ENCODE data around the gene RASL12.
A peak's percentile ranks its signal among the peaks of the same experiment; 100 is the strongest.

Gene RASL12

DNA sequence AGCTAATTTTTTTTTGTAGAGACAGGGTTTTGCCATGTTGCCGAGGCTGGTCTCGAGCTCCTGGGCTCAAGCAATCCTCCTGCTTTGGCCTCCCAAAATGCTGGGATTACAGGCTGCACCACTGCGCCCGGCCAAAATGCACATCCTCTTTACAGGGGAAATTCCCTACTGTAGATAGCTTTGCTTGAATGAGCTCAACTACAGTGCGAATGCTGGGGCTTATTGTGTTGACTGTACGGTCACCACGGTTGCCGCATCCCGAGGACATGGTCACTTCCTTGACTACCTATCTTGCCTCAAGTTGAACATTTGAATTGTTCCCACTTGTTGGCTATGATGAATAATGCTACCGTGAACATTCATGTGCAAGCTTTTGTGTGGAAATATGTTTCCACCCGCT lies 33.1 kb downstream of the RASL12 start:
- Histone ChIP-seq H3K4me2 (ENCODE audit: low read length, poor library complexity, severe bottlenecking) (no peak overlapping the region), H3K4me3 (ENCODE audit: insufficient read depth in 1 of 2, low read depth in 1 of 2, low read length in 2 of 2) (no peak overlapping the region), H3K9ac (ENCODE audit: low read length) (no peak overlapping the region), H3K27me3 (ENCODE audit: control insufficient read depth in 1 of 2, insufficient read depth in 1 of 2, low read length in 2 of 2) (peaks cover 0 to 5% of the 10 kb centered on the region in 2 experiments), H3K36me3 (ENCODE audit: control insufficient read depth in 1 of 2, insufficient read depth in 2 of 2, low read depth in 1 of 2, low read length in 2 of 2) (no peaks in the 10 kb centered on the region), H2AK5ac (ENCODE audit: low read length, severe bottlenecking) (no peak overlapping the region), H2AFZ (ENCODE audit: low read depth, low read length) (no peak overlapping the region), H3K14ac (ENCODE audit: low read length in 2 of 2) (no peak overlapping the region), H3K79me1 (replicated peaks; ENCODE audit: low read length, poor library complexity, severe bottlenecking) (no peaks in the 10 kb centered on the region), H3K27ac (ENCODE audit: low read length, poor library complexity, severe bottlenecking) (no peak overlapping the region), H4K8ac (ENCODE audit: low read length) (no peak overlapping the region), H4K91ac (ENCODE audit: low read length) (no peak overlapping the region), H2BK120ac (ENCODE audit: low read depth, low read length) (no peak overlapping the region), H3K4me1 (ENCODE audit: control insufficient read depth, insufficient read depth, low read depth, low read length) (peaks cover 3% of the 10 kb centered on the region), H3K9me3 (ENCODE audit: control insufficient read depth, low read length) (no peaks in the 10 kb centered on the region), H2BK5ac (ENCODE audit: low read depth, low read length, poor library complexity, severe bottlenecking) (no peak overlapping the region), H2BK15ac (ENCODE audit: low read depth, poor library complexity, severe bottlenecking) (no peak overlapping the region), H2BK12ac (ENCODE audit: low read length in 2 of 2) (no peak overlapping the region), H3K18ac (ENCODE audit: low read depth in 1 of 2, low read length in 2 of 2) (no peak overlapping the region), H3K4ac (ENCODE audit: low read depth in 1 of 2, low read length in 2 of 2) (no peak overlapping the region), H3K23ac (ENCODE audit: low read length in 2 of 2) (no peak overlapping the region)
- WGBS: 92% methylated on average over 11 of the region's 11 CpGs
- DNase-seq: no peak

DNA sequence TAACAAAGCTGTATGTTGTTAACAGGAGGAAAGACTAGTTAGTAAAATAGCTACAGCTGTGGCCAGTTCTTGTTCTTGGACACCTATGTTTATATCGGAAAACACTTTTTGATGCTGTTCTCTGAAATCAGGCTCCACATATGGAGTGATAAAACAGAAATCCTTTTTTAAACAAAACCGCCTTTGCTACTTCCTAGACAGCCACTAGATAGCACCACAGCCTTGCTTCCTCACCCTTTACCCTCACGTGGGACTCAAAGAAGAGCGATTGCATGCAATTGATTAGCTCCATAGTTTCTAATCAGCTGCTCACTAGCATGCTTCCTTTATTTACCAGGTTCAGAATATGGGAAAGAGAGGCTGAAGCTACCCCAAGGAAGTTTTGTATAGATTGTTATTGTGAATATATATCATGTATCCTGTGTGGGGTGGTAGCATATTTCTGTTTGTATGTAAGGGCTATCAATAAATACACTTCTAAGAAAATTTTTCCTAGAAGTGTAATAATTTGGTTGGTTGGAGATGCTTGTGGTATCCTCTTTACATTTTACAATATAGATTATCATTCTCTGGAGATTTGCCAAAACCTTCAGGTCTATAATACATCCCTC lies 34.0 kb downstream of the RASL12 start:
- Histone ChIP-seq H3K36me3 (ENCODE audit: control insufficient read depth in 1 of 2, insufficient read depth in 2 of 2, low read depth in 1 of 2, low read length in 2 of 2) (no peaks in the 10 kb centered on the region), H2AFZ (ENCODE audit: low read depth, low read length) (no peak overlapping the region), H3K9me3 (ENCODE audit: control insufficient read depth, low read length) (no peaks in the 10 kb centered on the region), H2BK15ac (ENCODE audit: low read depth, poor library complexity, severe bottlenecking) (no peak overlapping the region), H2BK120ac (ENCODE audit: low read depth, low read length) (no peak overlapping the region), H2BK12ac (ENCODE audit: low read length in 2 of 2) (no peak overlapping the region), H3K79me1 (replicated peaks; ENCODE audit: low read length, poor library complexity, severe bottlenecking) (peaks cover 5% of the 10 kb centered on the region), H3K4me3 (ENCODE audit: insufficient read depth in 1 of 2, low read depth in 1 of 2, low read length in 2 of 2) (no peak overlapping the region), H4K91ac (ENCODE audit: low read length) (no peak overlapping the region), H3K18ac (ENCODE audit: low read depth in 1 of 2, low read length in 2 of 2) (no peak overlapping the region), H3K4ac (ENCODE audit: low read depth in 1 of 2, low read length in 2 of 2) (no peak overlapping the region), H2AK5ac (ENCODE audit: low read length, severe bottlenecking) (no peak overlapping the region), H2BK5ac (ENCODE audit: low read depth, low read length, poor library complexity, severe bottlenecking) (no peak overlapping the region), H3K9ac (ENCODE audit: low read length) (peak overlapping the region; percentile 17), H3K4me2 (ENCODE audit: low read length, poor library complexity, severe bottlenecking) (no peak overlapping the region), H3K27me3 (ENCODE audit: control insufficient read depth in 1 of 2, insufficient read depth in 1 of 2, low read length in 2 of 2) (peaks cover 0 to 5% of the 10 kb centered on the region in 2 experiments), H3K23ac (ENCODE audit: low read length in 2 of 2) (no peak overlapping the region), H3K27ac (ENCODE audit: low read length, poor library complexity, severe bottlenecking) (no peak overlapping the region), H3K4me1 (ENCODE audit: control insufficient read depth, insufficient read depth, low read depth, low read length) (peaks cover 4% of the 10 kb centered on the region), H4K8ac (ENCODE audit: low read length) (no peak overlapping the region), H3K14ac (ENCODE audit: low read length in 2 of 2) (no peak overlapping the region)
- WGBS: 35% methylated on average over 3 of the region's 4 CpGs
- DNase-seq: peak; percentile 71

DNA sequence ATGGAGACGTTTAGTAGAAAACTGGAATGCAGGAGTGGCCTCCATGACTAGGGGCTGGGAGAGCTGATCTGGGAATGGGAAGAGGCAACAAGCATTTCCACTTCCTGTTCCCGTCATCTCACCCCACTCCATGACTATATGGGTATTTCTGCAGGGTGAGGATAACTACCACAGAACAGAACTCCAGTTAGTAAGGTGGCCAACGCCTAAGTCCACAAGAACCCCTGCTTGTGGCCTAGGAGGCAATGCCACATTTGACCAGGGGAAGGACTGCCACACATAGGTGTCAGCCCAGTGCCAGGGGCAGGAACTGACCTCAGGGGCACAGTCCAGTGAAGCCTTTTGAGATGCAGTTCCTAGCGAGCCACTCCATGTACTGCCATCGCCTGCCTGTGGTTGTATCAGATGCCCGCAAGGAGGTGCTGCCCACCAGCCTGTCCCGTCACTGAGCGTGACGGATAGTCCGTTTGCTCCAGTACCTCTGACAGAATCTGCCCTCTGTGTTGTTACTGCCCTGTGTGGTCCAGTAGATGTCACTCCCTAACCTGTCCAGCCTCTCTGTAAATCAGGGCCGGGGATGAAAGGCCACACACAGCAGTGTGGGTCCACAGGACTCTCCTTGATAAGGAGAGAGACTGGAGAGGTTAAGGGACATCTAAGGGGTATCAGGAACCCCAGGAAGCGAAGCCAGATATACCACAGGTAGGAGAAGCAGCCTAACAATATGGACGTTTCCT lies 34.8 kb downstream of the RASL12 start:
- Histone ChIP-seq H4K8ac (ENCODE audit: low read length) (peak overlapping the region; percentile 77), H3K27ac (ENCODE audit: low read length, poor library complexity, severe bottlenecking) (no peak overlapping the region)
- peak; percentile 84 for DNase-seq

DNA sequence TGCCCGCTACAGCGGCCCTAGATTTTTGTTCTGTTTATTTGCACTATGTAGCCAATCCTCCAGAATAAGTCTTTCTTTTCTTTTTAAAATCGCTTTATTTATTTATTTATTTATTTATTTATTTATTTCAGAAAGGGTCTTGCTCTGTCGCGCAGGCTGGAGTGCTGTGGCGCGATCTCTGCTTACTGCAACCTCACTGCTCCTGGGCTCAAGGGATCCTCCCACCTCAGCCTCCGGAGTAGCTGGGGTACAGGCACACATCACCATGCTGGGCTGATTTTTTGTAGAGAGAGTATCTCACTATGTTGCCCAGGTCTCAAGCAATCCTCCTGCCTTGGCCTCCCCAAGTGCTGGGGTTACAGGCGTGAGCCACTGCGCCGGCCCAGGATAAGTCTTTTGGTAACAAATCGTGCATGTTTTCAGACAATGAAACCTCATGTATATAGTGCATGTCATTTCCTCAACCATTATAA lies 38.0 kb downstream of the RASL12 start:
- Histone ChIP-seq H2BK12ac (ENCODE audit: low read length in 2 of 2) (no peak overlapping the region), H2BK120ac (ENCODE audit: low read depth, low read length) (no peak overlapping the region), H3K23ac (ENCODE audit: low read length in 2 of 2) (no peak overlapping the region), H3K4me3 (ENCODE audit: insufficient read depth in 1 of 2, low read depth in 1 of 2, low read length in 2 of 2) (no peak overlapping the region), H4K91ac (ENCODE audit: low read length) (no peak overlapping the region), H3K4me1 (ENCODE audit: control insufficient read depth, insufficient read depth, low read depth, low read length) (peaks cover 11% of the 10 kb centered on the region), H3K4ac (ENCODE audit: low read depth in 1 of 2, low read length in 2 of 2) (no peak overlapping the region), H2AK5ac (ENCODE audit: low read length, severe bottlenecking) (no peak overlapping the region), H3K18ac (ENCODE audit: low read depth in 1 of 2, low read length in 2 of 2) (no peak overlapping the region), H4K8ac (ENCODE audit: low read length) (peak overlapping the region; percentile 62), H3K9ac (ENCODE audit: low read length) (no peak overlapping the region), H3K9me3 (ENCODE audit: control insufficient read depth, low read length) (no peaks in the 10 kb centered on the region), H3K14ac (ENCODE audit: low read length in 2 of 2) (no peak overlapping the region), H3K27me3 (ENCODE audit: control insufficient read depth in 1 of 2, insufficient read depth in 1 of 2, low read length in 2 of 2) (peaks cover 0 to 5% of the 10 kb centered on the region in 2 experiments), H3K79me1 (replicated peaks; ENCODE audit: low read length, poor library complexity, severe bottlenecking) (peaks cover 12% of the 10 kb centered on the region), H3K4me2 (ENCODE audit: low read length, poor library complexity, severe bottlenecking) (no peak overlapping the region), H2AFZ (ENCODE audit: low read depth, low read length) (no peak overlapping the region), H2BK15ac (ENCODE audit: low read depth, poor library complexity, severe bottlenecking) (no peak overlapping the region), H3K36me3 (ENCODE audit: control insufficient read depth in 1 of 2, insufficient read depth in 2 of 2, low read depth in 1 of 2, low read length in 2 of 2) (peaks cover 0 to 22% of the 10 kb centered on the region in 2 experiments), H2BK5ac (ENCODE audit: low read depth, low read length, poor library complexity, severe bottlenecking) (no peak overlapping the region), H3K27ac (ENCODE audit: low read length, poor library complexity, severe bottlenecking) (no peak overlapping the region)
- 98% methylated on average over 8 of the region's 12 CpGs for WGBS
- no peak for DNase-seq

More for the DNA sequence above, 34.8 kb downstream of the RASL12 start:
- Histone ChIP-seq H2BK120ac (ENCODE audit: low read depth, low read length) (no peak overlapping the region), H3K9me3 (ENCODE audit: control insufficient read depth, low read length) (no peaks in the 10 kb centered on the region), H3K4ac (ENCODE audit: low read depth in 1 of 2, low read length in 2 of 2) (peak overlapping the region in 1 of 2 experiments; percentile 29), H2AK5ac (ENCODE audit: low read length, severe bottlenecking) (no peak overlapping the region), H3K27me3 (ENCODE audit: control insufficient read depth in 1 of 2, insufficient read depth in 1 of 2, low read length in 2 of 2) (peaks cover 0 to 5% of the 10 kb centered on the region in 2 experiments), H3K4me1 (ENCODE audit: control insufficient read depth, insufficient read depth, low read depth, low read length) (peaks cover 9% of the 10 kb centered on the region), H4K91ac (ENCODE audit: low read length) (no peak overlapping the region), H3K23ac (ENCODE audit: low read length in 2 of 2) (no peak overlapping the region), H3K36me3 (ENCODE audit: control insufficient read depth in 1 of 2, insufficient read depth in 2 of 2, low read depth in 1 of 2, low read length in 2 of 2) (no peaks in the 10 kb centered on the region), H3K14ac (ENCODE audit: low read length in 2 of 2) (no peak overlapping the region), H3K79me1 (replicated peaks; ENCODE audit: low read length, poor library complexity, severe bottlenecking) (peaks cover 10% of the 10 kb centered on the region), H2BK5ac (ENCODE audit: low read depth, low read length, poor library complexity, severe bottlenecking) (no peak overlapping the region), H3K18ac (ENCODE audit: low read depth in 1 of 2, low read length in 2 of 2) (no peak overlapping the region), H2BK15ac (ENCODE audit: low read depth, poor library complexity, severe bottlenecking) (no peak overlapping the region), H3K4me3 (ENCODE audit: insufficient read depth in 1 of 2, low read depth in 1 of 2, low read length in 2 of 2) (no peak overlapping the region), H3K4me2 (ENCODE audit: low read length, poor library complexity, severe bottlenecking) (no peak overlapping the region), H3K9ac (ENCODE audit: low read length) (peak overlapping the region; percentile 17), H2AFZ (ENCODE audit: low read depth, low read length) (no peak overlapping the region), H2BK12ac (ENCODE audit: low read length in 2 of 2) (peak overlapping the region in 1 of 2 experiments; percentile 59)
- 21% methylated on average over 11 of the region's 13 CpGs for WGBS
